ENCODE results near the gene ERC2.

GRCh38 chr3:56254835-56255234 is 213.4 kb downstream of the ERC2 start:
- TF ChIP-seq CTCF (IDR thresholded peaks at IDR 0.05; ENCODE audit: insufficient read depth, low read depth, low read length) (peak; percentile 31), EZH2 (IDR thresholded peaks at IDR 0.05; ENCODE audit: insufficient read depth, low read length) (no peak)

Data from astrocyte (in vitro differentiated cells and primary cell).